Upper lobe of left lung (tissue), 4 donors: Measurements from ENCODE around the gene ATAD3A.

ENCODE experiments used
- EP300 ChIP-seq, 4 donors: sonication (generic); formaldehyde crosslinking; IDR thresholded peaks; one replicate each; pipeline ENCODE4 v1.5.1; 2017; ENCODE audit warnings: antibody characterized with exemption in 4 of 4, control low read depth in 2 of 4
- POLR2A ChIP-seq, 4 donors: fragments of 450-650 bp; IDR thresholded peaks; one replicate each; pipeline ENCODE4 v1.5.1; 2016 to 2017; ENCODE audit warnings: antibody characterized with exemption in 4 of 4, mild to moderate bottlenecking in 2 of 4
- POLR2AphosphoS5 ChIP-seq, 2 donors: sonication (generic); formaldehyde crosslinking; IDR thresholded peaks; one replicate each; pipeline ENCODE4 v1.5.1; 2017; ENCODE audit warnings: antibody characterized with exemption in 2 of 2
- TF ChIP-seq, protein P1 (sequence below), 6 experiments: fragments of 450-650 bp in 4 of 6; fragments of 200-600 bp in 2 of 6; sonication (generic) in 2 of 6; IDR thresholded peaks; one replicate each; pipeline ENCODE4 v1.5.1; 2016 to 2019; ENCODE audit warnings: antibody characterized with exemption in 6 of 6

DNA sequence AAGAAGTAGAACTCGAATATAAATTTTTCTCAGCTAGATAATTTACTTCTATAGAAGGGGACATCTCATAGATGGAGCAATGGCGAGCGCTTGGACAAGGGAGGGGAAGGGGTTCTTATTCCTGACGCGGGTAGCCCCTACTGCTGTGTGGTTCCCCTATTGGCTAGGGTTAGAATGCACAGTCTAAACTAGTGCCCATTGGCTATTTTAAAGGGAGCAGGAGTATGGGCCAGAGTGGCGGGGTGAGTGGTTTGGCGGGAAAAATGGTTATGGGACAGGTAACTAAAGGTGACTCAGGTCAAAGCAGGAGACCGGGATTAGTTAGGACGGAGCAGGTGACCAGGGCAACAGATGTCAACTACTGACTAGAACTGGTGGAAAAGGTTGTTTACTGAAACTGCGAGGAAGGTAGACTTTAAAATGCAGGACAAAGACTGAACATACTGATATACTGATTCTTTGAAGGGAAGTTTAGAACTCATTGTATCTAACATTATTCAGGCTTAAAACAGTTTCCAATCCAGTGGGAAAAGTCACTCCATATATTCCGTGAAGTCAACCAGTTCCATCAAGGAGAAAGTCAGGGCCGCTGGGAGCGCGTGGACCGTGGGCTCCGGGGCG lies 940 bp upstream of the ATAD3A start:
- TF ChIP-seq, protein P1, sequence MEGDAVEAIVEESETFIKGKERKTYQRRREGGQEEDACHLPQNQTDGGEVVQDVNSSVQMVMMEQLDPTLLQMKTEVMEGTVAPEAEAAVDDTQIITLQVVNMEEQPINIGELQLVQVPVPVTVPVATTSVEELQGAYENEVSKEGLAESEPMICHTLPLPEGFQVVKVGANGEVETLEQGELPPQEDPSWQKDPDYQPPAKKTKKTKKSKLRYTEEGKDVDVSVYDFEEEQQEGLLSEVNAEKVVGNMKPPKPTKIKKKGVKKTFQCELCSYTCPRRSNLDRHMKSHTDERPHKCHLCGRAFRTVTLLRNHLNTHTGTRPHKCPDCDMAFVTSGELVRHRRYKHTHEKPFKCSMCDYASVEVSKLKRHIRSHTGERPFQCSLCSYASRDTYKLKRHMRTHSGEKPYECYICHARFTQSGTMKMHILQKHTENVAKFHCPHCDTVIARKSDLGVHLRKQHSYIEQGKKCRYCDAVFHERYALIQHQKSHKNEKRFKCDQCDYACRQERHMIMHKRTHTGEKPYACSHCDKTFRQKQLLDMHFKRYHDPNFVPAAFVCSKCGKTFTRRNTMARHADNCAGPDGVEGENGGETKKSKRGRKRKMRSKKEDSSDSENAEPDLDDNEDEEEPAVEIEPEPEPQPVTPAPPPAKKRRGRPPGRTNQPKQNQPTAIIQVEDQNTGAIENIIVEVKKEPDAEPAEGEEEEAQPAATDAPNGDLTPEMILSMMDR (IDR thresholded peaks at IDR 0.05): no peak
- TF ChIP-seq POLR2A (IDR thresholded peaks at IDR 0.05) (no peak), POLR2AphosphoS5 (IDR thresholded peaks at IDR 0.05) (no peak), EP300 (IDR thresholded peaks at IDR 0.05) (no peak)
